NCI-H146 treated with DMSO at 0.1 percent for 48 hours (cell line): ENCODE measurements around the gene PABPN1L.

Experiments
- DNase-seq: peaks from one replicate; lab custom pipeline; 2025; ENCODE audit not compliant: unreplicated experiment; lab: John Stamatoyannopoulos, UW

Gene PABPN1L, protein sequence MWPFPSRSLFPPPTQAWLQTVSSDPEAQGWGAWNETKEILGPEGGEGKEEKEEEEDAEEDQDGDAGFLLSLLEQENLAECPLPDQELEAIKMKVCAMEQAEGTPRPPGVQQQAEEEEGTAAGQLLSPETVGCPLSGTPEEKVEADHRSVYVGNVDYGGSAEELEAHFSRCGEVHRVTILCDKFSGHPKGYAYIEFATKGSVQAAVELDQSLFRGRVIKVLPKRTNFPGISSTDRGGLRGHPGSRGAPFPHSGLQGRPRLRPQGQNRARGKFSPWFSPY

DNA sequence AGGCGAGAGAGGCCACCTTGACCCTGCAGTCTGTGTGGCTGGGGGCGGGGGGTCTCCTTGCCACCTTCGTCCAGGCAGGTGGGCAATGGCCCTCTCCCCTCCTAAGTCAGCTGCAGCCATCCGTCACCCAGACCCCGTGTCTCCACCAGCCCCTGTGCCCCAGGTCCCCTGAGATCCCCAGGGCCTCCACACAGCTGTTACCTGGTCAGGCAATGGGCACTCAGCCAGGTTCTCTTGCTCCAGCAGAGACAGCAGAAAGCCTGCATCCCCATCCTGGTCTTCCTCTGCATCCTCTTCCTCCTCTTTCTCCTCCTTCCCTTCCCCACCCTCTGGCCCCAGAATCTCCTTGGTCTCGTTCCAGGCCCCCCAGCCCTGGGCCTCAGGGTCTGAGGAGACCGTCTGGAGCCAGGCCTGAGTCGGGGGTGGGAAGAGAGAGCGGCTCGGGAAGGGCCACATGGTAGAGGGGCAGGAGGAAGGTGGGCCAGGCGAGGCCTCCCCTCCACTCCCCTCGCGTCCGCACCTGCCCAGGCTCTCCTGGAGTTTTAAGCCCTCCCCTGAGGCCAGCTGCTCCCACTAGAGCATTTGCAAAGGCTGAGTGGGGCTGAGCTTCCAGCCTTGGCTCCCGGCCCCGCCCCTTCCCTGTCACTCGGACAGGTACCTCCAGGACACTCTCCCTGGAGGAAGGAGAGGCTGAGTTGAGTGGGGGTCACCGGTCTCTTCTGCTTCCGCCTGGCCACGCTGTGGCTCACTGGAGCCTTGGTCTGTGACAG is at the start of gene PABPN1L:
Gene PABPN1L, minus strand, starts transcription at position 510 of the 770 bp plus-strand sequence. Its CDS starts 54 bp downstream, at position 456.
- DNase-seq, result no peak

DNA sequence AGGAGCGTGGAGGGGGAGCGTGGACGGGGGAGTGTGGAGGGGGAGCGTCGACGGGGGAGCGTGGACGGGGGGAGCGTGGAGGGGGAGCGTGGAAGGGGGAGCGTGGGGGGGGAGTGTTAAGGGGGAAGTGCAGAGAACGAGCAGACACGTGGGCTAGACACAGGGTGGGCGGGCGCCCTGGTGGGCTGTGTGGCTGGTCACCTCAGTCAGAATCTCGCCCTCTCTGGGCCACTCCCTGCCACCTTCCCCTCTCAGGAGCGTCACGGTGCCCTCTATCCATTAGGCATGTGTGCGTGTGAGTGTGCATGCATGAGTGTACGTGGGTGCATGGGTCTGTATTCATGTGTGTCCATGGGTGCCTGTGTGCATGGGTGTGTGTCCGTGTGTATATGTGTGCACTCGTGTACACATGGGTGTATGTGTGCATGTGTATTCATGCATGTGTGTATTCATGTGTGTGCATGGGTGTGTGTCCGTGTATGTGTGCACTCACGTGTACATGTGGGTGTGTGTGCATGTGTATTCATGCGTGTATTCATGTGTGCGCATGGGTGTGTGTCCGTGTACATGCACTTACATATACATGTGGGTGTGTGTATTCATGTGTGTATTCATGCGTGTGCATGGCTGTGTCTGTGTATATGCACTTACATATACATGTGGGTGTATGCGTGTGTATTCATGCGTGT is 49.3 kb upstream of the PABPN1L start:
- DNase-seq, result no peak

DNA sequence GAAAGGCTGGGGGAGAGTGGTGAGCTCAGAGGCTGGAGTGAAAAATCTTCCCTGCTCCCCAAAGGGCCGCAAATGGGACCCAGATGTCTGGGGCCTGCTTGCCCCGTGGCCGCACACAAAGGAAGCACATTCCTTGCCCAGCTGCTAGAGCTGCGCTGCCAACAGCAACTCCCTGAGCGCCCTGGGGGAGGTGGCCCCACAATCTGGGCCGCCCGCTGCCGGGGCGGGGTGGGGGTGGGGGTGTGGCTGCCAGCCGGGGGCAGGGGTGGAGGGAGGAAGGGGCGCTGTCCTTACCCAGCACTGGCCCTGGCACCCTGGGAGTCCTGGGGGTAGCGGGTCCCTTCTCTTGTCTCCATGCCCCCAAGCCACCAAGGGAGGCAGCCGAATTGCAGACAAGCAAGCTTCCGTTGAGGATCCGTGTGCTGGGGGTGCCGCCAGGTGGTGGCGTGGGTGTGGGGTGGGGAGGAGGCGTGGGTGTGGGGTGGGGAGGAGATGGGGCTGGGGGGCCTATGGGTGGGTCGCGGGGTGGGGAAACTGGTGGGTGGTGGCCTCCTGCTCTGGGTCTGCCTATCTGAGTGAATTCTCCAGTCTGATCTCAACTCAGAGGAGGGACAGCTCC is 48.4 kb upstream of the PABPN1L start:
- no peak for DNase-seq

DNA sequence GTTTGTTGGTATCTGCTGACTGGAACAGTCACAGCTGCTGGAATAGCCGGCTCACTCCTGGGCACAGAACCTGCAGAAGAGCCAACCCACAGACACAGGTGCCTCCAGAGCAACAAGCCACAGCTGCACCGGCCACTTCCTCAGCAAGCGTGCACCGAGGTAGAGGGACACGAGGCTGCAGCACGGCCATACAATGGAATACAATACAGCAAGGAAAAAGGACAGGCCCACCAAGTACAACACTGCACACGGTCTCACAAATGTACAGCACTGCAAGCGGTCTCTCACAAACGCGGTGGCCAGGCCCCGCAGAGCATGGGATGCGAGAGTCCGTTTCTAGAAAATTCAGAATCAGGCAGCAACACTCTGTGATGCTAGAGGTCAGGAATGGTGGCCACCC is 47.4 kb upstream of the PABPN1L start:
- no peak for DNase-seq

DNA sequence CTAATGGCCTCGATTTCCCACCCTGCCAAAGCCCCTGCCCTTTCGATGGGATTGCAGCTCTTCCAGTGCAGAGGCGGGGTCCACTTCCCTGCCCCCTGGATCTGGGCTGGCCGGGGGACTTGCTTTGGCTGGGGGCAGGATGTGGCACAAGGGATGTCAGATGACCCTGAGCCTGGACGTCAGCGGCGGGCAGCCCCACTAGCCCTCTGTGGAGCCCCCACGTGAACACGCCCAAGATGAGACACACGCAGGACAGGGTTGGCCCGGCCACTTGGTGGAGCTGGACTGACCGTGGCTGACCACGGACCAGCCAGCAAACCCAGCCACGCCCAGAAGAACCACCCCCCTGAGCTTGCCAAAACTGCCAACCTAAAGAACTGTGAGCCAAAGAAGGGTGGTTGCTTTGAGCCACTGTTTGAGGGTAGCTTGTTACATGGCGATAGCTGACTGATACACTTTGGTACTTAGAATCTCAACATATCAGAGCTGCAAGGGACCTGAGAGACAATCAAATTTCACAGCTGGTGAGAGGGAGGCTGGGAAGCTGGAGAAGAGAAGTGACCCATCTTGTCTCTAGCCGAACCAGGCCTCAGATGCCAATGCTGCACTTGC is 46.6 kb upstream of the PABPN1L start:
- no peak for DNase-seq

DNA sequence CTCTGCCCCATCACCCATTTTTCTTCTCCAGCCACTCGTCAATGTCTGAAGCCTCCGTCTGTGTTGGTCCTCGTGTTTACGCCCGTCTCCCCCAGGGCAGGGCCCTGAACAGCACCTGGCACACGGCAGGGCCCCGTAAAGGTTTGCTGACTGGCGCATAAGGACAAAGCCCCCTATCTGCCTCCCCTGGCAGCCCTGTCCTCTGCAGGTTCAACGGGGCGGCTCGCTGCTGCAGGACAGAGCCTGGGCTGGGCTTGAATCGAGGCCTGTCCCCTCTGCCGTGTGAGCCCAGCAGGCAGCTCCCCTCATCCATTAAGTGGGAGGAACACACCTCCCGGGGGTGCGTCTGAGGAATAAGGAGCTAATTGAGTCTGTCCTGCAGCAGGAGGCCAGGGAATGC is 46.1 kb upstream of the PABPN1L start:
- no peak for DNase-seq

DNA sequence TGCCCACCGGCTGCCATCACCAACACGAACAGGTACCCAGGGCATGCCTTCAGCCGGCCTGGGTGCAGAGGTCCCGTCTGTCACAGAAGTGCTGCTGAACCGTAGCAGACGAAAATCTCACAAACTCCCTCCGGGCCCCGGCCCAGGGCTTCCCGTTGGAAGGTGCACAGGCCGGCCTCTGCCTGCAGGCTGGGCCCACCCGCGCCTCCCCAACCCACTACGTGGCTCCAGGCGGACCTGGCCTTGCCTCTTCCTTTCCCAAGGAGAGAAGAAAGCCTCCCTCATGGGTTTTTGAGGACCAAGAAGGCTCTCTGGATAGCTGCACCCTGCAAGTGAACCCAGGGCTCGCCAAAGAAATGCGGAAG is 45.5 kb upstream of the PABPN1L start:
- DNase-seq, result no peak

DNA sequence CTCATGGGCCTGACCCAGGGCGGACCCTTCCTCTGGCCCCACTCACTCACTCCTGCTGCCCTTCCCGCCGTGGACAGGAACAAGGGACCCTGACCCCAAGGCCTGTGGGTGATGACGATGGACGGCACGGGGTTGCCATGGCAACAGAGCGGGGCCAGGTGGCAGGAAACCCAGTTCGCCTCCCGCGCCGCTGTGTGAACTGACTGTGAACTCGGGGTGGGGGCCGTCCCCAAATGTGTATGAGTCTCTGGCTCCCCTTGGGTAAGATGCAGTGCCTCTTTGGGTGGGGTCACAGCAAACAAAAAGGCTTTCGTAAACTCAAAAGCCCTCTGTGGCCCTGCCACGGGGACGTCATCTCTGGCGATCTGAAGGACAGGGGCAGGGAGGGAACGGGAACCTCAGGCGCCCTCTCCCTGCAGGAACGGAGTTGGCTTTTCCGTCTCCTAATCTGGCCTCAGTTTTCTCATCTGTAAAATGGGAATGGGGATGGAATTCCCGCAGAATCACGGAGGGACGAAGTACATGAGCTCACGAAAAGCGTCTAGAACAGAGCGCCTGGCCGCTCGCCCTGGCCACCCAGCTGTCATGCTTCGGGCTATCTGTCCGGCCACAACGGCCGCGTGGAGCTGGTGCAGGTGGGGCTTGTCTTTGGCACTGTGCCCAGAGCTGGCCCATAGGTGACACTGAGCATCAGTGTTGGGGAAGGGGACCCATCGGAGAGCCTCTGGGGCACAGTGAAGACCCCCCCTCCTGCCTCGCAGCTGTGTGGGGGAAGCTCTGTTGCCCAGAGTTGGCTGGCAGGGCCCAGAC is 44.9 kb upstream of the PABPN1L start:
- DNase-seq, result no peak

DNA sequence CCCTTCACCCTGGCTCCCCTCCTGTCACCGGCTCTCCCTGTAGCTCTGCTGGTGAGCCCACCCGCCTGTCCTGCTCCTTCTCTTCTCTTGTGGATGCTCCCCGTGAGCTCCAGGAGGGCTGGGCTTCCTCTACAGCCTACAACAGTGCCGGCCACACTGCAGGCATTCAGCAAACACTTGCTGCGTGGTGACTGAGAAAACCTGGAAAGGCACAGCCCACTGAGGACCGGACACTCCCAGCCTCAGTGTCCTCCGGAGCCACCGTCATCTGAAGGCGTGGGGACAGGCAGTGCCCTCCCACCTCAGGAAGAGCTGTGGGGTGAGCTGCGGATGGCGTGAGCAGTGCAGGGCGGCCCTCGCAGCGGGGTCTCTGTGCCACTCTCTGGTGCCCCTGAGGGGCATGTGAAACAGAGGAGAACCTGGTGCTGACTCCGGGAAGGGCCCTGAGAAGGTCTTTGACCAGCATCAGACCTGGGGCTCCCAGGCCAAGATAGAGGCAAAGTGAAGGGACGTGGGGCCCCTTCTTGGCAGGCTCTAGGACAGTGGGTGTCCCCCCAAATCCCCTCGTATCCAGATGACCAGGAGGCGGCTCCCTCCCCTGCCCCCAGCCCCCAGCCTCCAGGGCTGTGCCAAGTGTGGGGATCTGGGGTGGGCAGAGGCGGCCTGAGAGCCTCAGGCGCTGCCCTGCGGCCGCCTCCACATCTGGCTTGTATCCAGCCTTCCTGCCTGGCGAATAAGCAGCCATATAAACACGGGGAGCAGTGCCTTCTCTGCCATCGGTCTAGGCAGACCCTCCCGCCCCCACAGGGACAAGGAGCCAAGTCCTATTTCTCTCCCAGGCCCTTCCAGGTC is 44.0 kb upstream of the PABPN1L start:
- DNase-seq, result no peak

DNA sequence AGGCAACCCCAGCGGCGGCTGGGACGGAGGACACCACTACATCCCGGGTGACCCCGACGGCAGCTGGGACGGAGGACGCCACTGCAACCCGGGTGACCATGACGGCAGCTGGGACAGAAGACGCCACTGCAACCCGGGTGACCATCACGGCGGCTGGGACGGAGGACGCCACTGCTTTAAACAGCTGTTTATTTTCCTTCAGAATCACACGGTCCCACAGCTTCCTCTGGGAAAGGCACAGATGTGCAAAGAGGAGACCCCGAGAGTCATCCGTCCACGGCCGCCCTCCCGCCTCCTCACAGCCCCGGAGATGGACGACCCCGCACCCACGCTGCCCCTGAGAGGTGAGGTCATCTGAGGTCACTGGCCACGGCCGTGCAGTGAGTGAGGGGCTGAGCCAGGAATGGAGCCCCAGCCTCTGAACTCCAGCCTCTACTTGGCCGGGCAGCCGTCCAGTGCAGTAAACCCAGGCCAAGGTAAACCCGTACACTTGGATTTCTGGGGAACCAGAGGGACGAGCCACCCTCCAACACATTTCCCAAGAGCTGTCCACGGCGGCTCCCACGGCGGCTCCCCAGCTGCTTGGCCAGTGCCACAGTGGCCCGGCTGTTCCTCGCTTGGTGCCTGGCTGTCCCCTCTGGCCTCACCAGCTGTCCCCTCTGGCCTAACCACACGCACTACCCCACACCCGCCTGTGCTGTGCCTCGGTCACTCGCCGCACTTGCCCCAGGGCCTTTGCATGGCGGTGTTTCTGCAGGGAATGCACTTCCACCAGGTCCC is 43.2 kb upstream of the PABPN1L start:
- no peak for DNase-seq

DNA sequence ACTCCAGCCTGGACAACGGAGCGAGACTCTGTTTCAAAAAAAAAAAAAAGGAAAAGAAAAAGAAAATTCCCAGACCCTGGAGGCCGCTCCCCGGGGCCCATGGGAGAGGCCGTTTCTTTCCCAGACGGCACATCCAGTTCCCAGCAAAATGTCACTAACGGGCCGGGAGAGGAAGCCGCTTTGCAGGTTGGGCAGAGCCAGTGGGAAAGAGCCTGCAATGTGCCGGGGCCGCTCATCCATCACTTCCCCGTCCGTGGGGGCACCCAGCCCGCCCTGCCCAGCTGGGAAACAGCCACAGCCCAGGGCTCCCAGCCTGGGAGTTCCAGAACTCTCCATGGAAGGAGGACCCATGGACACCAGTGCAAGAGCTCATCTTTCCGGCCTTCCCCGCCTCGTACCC is 41.8 kb upstream of the PABPN1L start:
- no peak for DNase-seq

DNA sequence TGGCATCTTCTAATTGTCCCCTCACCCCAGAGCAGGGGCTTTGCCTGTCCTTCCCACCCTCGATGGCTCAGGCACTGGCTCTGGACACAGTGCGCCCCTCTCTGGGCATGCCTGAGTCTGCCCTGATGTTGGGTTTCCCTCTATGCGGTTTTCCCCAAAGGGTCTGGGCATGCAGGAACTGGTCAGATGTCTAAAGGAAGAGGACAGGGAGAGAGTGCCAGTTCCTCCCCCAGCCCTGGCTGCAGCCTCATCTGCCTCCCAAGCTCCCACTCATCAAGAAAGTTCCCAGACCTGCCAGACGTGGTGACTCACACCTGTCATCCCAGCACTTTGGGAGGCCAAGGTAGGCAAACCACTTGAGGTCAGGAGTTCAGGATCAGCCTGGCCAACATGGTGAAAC is 41.3 kb upstream of the PABPN1L start:
- no peak for DNase-seq

DNA sequence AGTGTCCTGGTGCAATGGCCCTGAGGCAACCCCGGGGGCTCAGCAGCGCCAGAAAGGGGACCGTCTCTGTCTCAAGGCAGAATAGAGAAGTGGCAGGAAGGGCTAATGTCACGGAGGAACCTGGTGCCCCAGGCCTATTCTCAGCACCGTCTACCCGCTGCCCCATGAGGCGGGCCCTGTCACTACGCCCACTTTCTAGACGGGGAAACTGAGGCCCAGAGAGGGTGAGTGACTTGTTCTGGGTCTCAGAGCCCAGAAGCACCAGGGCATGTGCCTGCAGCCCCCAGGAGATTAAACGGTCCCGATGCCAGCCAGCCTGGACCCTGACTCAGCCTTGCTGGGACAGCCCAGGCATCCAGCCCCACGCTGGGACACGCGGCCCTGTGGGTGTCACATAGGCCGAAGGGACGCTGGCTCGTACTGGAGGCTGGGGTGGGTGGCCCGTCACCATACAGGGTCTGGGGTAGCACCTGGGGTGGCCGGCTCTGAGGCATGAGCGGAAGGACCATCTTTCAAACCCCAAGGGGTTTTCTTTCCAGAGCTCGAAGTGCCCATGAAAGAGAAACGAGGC is 40.2 kb upstream of the PABPN1L start:
- DNase-seq, result no peak

DNA sequence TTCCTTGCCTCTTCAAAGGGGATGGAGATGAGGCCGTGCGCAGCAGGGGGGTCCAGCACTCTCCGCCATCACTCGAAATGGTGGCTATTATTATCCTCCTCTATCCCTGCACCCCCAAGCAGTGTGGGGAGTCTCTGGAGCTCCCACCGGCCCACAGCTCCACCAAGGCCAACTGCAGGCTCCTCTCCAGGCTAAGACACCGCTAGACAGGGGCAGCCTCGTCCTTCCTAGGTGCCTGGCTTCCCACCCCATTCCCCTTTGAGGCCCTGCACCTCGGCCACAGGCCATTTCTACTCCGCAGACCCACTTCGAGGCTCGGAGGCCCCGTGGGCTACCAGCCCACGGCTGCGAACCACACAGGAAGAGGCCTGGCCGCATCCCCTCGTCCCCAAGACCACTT is 39.6 kb upstream of the PABPN1L start:
- no peak for DNase-seq

DNA sequence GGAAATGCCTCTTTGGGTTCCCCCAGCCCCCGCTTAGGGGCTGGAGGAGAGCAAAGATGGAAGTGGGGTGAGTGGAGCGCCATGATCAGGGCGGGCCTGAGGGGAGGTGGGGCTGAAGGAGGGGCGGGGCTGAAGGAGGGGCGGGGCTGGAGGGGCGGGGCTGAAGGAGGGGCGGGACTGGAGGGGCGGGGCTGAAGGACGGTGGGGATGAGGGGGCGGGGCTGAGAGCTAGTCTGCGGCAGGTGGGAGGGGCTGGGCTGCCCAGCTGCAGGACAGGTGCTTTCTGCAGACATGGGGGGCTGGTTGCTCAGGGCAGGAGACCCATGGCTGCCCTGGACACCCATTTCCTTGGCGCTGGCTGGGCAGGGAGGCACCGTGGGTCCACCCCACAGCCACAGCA is 39.1 kb upstream of the PABPN1L start:
- DNase-seq, result no peak

DNA sequence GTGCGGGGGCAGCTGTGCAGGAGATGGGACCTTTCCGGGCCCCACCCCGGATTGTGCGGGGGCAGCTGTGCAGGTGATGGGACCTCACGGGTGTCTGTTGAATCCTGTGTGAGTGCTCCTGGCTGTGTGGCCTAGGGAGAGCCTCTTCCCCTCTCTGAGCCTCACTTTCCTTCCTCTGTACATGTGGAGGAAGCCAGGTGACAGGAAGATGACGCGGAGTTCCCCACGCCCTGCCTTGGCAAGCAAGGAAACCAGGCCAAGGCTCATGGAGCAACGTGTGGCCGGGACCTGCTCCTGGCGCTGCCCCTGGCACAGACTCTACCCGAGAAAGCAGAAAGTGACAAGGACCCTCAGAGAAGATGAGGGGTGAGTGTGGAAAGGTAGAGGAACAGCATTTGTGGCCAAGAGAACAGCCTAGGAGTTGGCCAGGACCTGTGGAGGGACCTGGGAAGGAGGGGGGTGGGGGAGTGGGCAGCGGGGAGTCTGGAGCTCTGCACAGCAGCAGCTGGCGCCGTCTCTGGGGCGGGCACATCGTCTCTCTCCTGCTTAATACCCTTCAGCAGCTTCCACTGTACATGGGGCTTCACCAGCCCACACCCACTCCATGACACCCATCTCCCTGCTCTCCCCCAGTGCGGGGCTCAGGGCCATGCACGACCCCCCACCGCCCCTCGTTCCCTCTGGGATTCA is 38.4 kb upstream of the PABPN1L start:
- no peak for DNase-seq

DNA sequence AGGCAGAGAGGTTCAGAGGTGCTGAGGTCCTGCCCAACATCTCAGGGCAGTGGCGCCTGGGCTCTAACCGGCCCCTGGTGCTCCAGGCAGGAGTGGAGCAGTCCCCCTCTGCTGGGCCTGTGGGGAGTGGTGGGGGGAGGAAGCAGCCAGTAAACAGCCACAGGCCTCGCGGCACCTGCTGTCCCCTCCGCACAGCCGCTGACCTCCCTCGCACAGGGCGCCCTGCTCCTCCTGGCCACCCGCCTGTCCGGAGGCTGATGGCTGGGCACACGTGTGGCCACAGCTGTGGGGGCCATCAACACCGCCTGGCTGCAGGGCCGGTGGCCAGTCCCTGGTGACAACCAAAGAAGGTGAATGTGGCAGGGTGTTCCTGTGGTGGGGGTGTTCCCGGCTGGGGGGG is 36.8 kb upstream of the PABPN1L start:
- DNase-seq, result no peak

DNA sequence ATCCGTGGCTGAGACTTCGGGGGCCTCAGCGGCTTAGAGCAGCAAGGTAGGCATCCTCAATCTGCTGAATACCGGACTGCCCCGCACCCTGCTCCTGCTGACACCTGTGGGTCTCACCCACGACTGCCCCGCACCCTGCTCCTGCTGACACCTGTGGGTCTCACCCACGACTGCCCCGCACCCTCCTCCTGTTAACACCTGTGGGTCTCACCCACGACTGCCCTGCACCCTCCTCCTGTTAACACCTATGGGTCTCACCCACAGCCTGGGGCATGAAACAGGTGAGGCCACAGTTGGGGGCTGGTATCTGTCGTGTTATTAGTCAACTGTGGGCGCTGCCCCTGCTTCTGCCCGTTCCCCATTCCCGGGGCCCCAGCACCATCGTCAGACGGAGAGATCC is 36.3 kb upstream of the PABPN1L start:
- DNase-seq, result no peak
